Endodermal cell (in vitro differentiated cells): ENCODE results near the gene KIAA1614. TPM values are rescaled to one million over a fixed set of nuclear protein-coding genes. Genes with fewer than 3 reads are reported as not detected.

ENCODE experiments used
- DNase-seq: peaks from one replicate; pipeline ENCODE4 v3.0.0-alpha.2; 2017
- H3K27ac ChIP-seq: 2 replicates; pipeline ENCODE4 v1.5.1; 2013; ENCODE audit warnings: mild to moderate bottlenecking, low read depth, low read length, moderate library complexity
- H3K27me3 ChIP-seq: 2 replicates; pipeline ENCODE4 v1.6.1; 2013; ENCODE audit warnings: mild to moderate bottlenecking, low read length, moderate library complexity; ENCODE audit not compliant: insufficient read depth, control insufficient read depth, poor library complexity, severe bottlenecking
- H3K36me3 ChIP-seq: 2 replicates; pipeline ENCODE4 v1.7.0; 2013; ENCODE audit warnings: mild to moderate bottlenecking, low read length, moderate library complexity; ENCODE audit not compliant: control insufficient read depth, insufficient read depth
- H3K4me1 ChIP-seq: one replicate; pipeline ENCODE4 v1.7.0; 2013; ENCODE audit warnings: low read length; ENCODE audit not compliant: control insufficient read depth, insufficient read depth
- H3K4me3 ChIP-seq: 2 replicates; pipeline ENCODE4 v1.5.1; 2013; ENCODE audit warnings: mild to moderate bottlenecking, low read length, moderate library complexity
- H3K9ac ChIP-seq: 2 replicates; pipeline ENCODE4 v1.6.1; 2013; ENCODE audit warnings: mild to moderate bottlenecking, low read length, moderate library complexity; ENCODE audit not compliant: poor library complexity, severe bottlenecking; ENCODE audit errors: extremely low read depth
- H3K9me3 ChIP-seq: 2 replicates; pipeline ENCODE4 v1.6.1; 2013; ENCODE audit warnings: mild to moderate bottlenecking, low read length, moderate library complexity; ENCODE audit not compliant: control insufficient read depth
- H3K27ac Mint-ChIP-seq: 2 replicates; pipeline ENCODE4 v1.8.0; 2020; ENCODE audit warnings: mixed read lengths
- H3K27me3 Mint-ChIP-seq: 2 replicates; pipeline ENCODE4 v1.8.0; 2021; ENCODE audit warnings: mild to moderate bottlenecking, mixed read lengths; ENCODE audit not compliant: insufficient read depth
- H3K36me3 Mint-ChIP-seq: 2 replicates; pipeline ENCODE4 v1.8.0; 2020; ENCODE audit warnings: low read depth, mixed read lengths
- H3K4me1 Mint-ChIP-seq: 2 replicates; pipeline ENCODE4 v1.8.0; 2020; ENCODE audit warnings: mixed read lengths
- H3K4me3 Mint-ChIP-seq: 2 replicates; pipeline ENCODE4 v1.8.0; 2020; ENCODE audit warnings: mild to moderate bottlenecking, moderate library complexity, mixed read lengths
- H3K9me3 Mint-ChIP-seq: 2 replicates; pipeline ENCODE4 v1.8.0; 2020; ENCODE audit warnings: mild to moderate bottlenecking, mixed read lengths
- CTCF ChIP-seq: fragments of 200-600 bp; sonication (generic); conservative IDR thresholded peaks from 2 replicates; pipeline ENCODE4 v1.5.0; 2021; ENCODE audit warnings: antibody characterized with exemption, mild to moderate bottlenecking
- WGBS, 2 experiments: methylation state at CpG; one replicate each; pipeline versions ENCODE4 v1.1.5 to v1.1.7; 2013; ENCODE audit warnings: missing lambda C conversion rate in 2 of 2, mixed read lengths in 1 of 2; ENCODE audit not compliant: insufficient coverage in 1 of 2, insufficient read length in 1 of 2; 5-methylcytosine and 5-hydroxymethylcytosine counted together
- total RNA-seq, 2 donors: library from RNA; stranded (reverse); fragmentation: NEBNext Ultra II Directional in 1 of 2; extraction: Animal tissue kit (Norgen Biotek cat#: 25700) in 1 of 2; gene quantifications; 2 replicates in 1 of 2; 3 replicates in 1 of 2; pipeline ENCODE4 v1.2.1, GENCODE V29; 2021

The KIAA1614 gene
- total RNA-seq, 2 donors from 2014 or later, result 3.3 to 5.8 TPM

GRCh38 chr1:180892675-180893074 lies 20.0 kb upstream of the KIAA1614 start:
- TF ChIP-seq CTCF, result no peak

GRCh38 chr1:180893614-180894013 lies 19.1 kb upstream of the KIAA1614 start:
- H3K27ac ChIP-seq, result no peak overlapping the region
- Mint-ChIP-seq H3K9me3 (no peaks in the 10 kb centered on the region), H3K4me1 (peaks cover 14% of the 10 kb centered on the region), H3K4me3 (no peak overlapping the region), H3K36me3 (no peaks in the 10 kb centered on the region), H3K27me3 (no peaks in the 10 kb centered on the region), H3K27ac (no peak overlapping the region)
- no peaks in the 10 kb centered on the region for H3K27me3 ChIP-seq
- H3K9me3 ChIP-seq, result no peaks in the 10 kb centered on the region
- no peaks in the 10 kb centered on the region for H3K36me3 ChIP-seq
- 91% methylated on average over 3 of the region's 3 CpGs; no CpG with 5 or more reads in 1 of the 2 experiments for WGBS, 2 experiments
- no peak for TF ChIP-seq CTCF
- H3K4me3 ChIP-seq, result no peak overlapping the region
- DNase-seq, result no peak
- peaks cover 10% of the 10 kb centered on the region for H3K4me1 ChIP-seq
- H3K9ac ChIP-seq, result no peak overlapping the region

More at GRCh38 chr1:180892675-180893074, 20.0 kb upstream of the KIAA1614 start:
- Mint-ChIP-seq H3K4me1 (peaks cover 8% of the 10 kb centered on the region), H3K4me3 (no peak overlapping the region), H3K27me3 (no peaks in the 10 kb centered on the region), H3K9me3 (no peaks in the 10 kb centered on the region), H3K36me3 (no peaks in the 10 kb centered on the region), H3K27ac (no peak overlapping the region)
- no peaks in the 10 kb centered on the region for H3K36me3 ChIP-seq
- H3K27ac ChIP-seq, result no peak overlapping the region
- no peaks in the 10 kb centered on the region for H3K9me3 ChIP-seq
- H3K27me3 ChIP-seq, result no peaks in the 10 kb centered on the region
- H3K9ac ChIP-seq, result no peak overlapping the region
- peaks cover 5% of the 10 kb centered on the region for H3K4me1 ChIP-seq
- no peak for DNase-seq
- 92 to 93% methylated on average over 2 of the region's 2 CpGs for WGBS, 2 experiments
- no peak overlapping the region for H3K4me3 ChIP-seq

GRCh38 chr1:180896161-180896560 lies 16.5 kb upstream of the KIAA1614 start:
- Histone ChIP-seq H3K4me1 (peaks cover 20% of the 10 kb centered on the region), H3K9me3 (no peaks in the 10 kb centered on the region), H3K27ac (no peak overlapping the region), H3K27me3 (no peaks in the 10 kb centered on the region), H3K4me3 (no peak overlapping the region), H3K36me3 (no peaks in the 10 kb centered on the region), H3K9ac (no peak overlapping the region)
- no peak overlapping the region for H3K27ac Mint-ChIP-seq
- H3K4me3 Mint-ChIP-seq, result no peak overlapping the region
- WGBS, 2 experiments, result 74 to 89% methylated on average over 3 of the region's 3 CpGs
- no peaks in the 10 kb centered on the region for H3K36me3 Mint-ChIP-seq
- no peak for TF ChIP-seq CTCF
- no peak for DNase-seq
- H3K27me3 Mint-ChIP-seq, result no peaks in the 10 kb centered on the region
- H3K4me1 Mint-ChIP-seq, result peaks cover 31% of the 10 kb centered on the region
- no peaks in the 10 kb centered on the region for H3K9me3 Mint-ChIP-seq
